Measurements from ENCODE around the gene ZKSCAN5.

DNA sequence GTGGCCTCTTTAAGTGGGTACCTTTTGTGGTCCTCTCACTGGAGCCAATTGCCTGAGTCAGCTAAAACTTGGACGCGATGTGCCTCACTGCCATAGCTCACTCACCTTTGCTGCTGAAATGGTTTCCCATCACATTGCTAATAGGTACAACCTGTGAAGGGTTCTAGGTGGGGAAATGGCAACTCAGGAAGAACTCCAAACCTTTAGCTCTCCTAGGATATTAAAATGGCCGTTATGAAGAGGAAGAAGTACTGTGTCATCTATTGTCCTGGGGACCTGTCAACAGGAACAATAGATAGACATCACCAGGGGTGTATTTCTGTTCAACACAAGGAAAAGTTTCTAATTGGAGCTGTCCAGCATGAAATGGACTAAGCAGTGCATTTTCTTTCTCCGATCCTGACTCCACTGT lies 52.7 kb downstream of the ZKSCAN5 start:
- TF ChIP-seq, protein P1, sequence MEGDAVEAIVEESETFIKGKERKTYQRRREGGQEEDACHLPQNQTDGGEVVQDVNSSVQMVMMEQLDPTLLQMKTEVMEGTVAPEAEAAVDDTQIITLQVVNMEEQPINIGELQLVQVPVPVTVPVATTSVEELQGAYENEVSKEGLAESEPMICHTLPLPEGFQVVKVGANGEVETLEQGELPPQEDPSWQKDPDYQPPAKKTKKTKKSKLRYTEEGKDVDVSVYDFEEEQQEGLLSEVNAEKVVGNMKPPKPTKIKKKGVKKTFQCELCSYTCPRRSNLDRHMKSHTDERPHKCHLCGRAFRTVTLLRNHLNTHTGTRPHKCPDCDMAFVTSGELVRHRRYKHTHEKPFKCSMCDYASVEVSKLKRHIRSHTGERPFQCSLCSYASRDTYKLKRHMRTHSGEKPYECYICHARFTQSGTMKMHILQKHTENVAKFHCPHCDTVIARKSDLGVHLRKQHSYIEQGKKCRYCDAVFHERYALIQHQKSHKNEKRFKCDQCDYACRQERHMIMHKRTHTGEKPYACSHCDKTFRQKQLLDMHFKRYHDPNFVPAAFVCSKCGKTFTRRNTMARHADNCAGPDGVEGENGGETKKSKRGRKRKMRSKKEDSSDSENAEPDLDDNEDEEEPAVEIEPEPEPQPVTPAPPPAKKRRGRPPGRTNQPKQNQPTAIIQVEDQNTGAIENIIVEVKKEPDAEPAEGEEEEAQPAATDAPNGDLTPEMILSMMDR (optimal IDR thresholded peaks at IDR 0.05 in 1 of 3, IDR thresholded peaks at IDR 0.05 in 1 of 3, conservative IDR thresholded peaks at IDR 0.05 in 1 of 3; ENCODE audit: extremely low read depth in 1 of 3, insufficient read depth in 2 of 3, low read length in 3 of 3): no peak
- TF ChIP-seq EZH2 (IDR thresholded peaks at IDR 0.05; ENCODE audit: low read length): no peak
